Skin of body (tissue), 2 donors: Measurements from ENCODE around the gene FKBP14. TPM values are rescaled to one million over a fixed set of nuclear protein-coding genes. Genes with fewer than 3 reads are reported as not detected.

Source experiments
- DNase-seq: peaks from one replicate; lab custom pipeline; 2025; lab: John Stamatoyannopoulos, UW
- total RNA-seq: library from RNA; depleted of rRNA; stranded (reverse); fragments of >200 nt; gene quantifications from one replicate; pipeline ENCODE4 v1.2.3, GENCODE V29; 2014

FKBP14 gene
- total RNA-seq, 1 donor from 2014 or later, result 30.4 TPM

GRCh38 chr7:29991937-29992336, 34.6 kb downstream of the FKBP14 start:
- no peak for DNase-seq

- no peak for DNase-seq
These were observed 35.6 kb downstream of the FKBP14 start for GRCh38 chr7:29990931-29991330.

- peak; percentile 3 for DNase-seq
These were observed 37.1 kb downstream of the FKBP14 start, which contains the start of gene SCRN1 for GRCh38 chr7:29989257-29989995. SCRN1 (minus strand) TSS chr7:29989801; CDS start chr7:29969067, 20,734 bp downstream.

- peak; percentile 45 for DNase-seq
These were observed 37.9 kb downstream of the FKBP14 start for GRCh38 chr7:29988424-29989256.

GRCh38 chr7:29987811-29988317, 38.6 kb downstream of the FKBP14 start:
- peak; percentile 44 for DNase-seq

- DNase-seq, result peak; percentile 2
These were observed 39.4 kb downstream of the FKBP14 start for GRCh38 chr7:29987083-29987482.

- no peak for DNase-seq
These were observed 46.4 kb downstream of the FKBP14 start for GRCh38 chr7:29980151-29980550.

GRCh38 chr7:29977886-29978651, 48.4 kb downstream of the FKBP14 start:
- DNase-seq, result no peak

- DNase-seq, result peak; percentile 41
These were observed 49.7 kb downstream of the FKBP14 start for GRCh38 chr7:29976673-29977415.

- peak; percentile 18 for DNase-seq
These were observed 50.2 kb downstream of the FKBP14 start for GRCh38 chr7:29976266-29976665.

GRCh38 chr7:29975561-29975960, 50.9 kb downstream of the FKBP14 start:
- DNase-seq, result no peak

GRCh38 chr7:29974286-29974685, 52.2 kb downstream of the FKBP14 start:
- DNase-seq, result no peak

- DNase-seq, result no peak
These were observed 54.2 kb downstream of the FKBP14 start for GRCh38 chr7:29972315-29972669.

- DNase-seq, result no peak
These were observed 54.8 kb downstream of the FKBP14 start for GRCh38 chr7:29971566-29972314.

- no peak for DNase-seq
These were observed 56.3 kb downstream of the FKBP14 start for GRCh38 chr7:29970158-29970557.

- no peak for DNase-seq
These were observed 56.8 kb downstream of the FKBP14 start for GRCh38 chr7:29969738-29970137.

- DNase-seq, result no peak
These were observed 57.7 kb downstream of the FKBP14 start for GRCh38 chr7:29968683-29969395.

GRCh38 chr7:29965030-29965429, 61.5 kb downstream of the FKBP14 start:
- no peak for DNase-seq

GRCh38 chr7:29962035-29962434, 64.5 kb downstream of the FKBP14 start:
- no peak for DNase-seq
